GM06990 (cell line): ENCODE measurements around the gene NOP9.
"Not testable (repeated sequence)": the region's sequence is repeated elsewhere in the genome, so short reads cannot be mapped to it uniquely, and the experiment has no call there.

ENCODE experiments used
- DNase-seq: peaks from one replicate; pipeline ENCODE4 v3.0.0-alpha.2; 2011; ENCODE audit not compliant: insufficient read length; ENCODE audit errors: extremely low read depth
- H3K27me3 ChIP-seq: replicated peaks from 2 replicates; pipeline ENCODE4 v1.6.0; 2011; ENCODE audit warnings: low read length; ENCODE audit not compliant: control insufficient read depth, insufficient read depth
- H3K36me3 ChIP-seq: 2 replicates; pipeline ENCODE4 v1.5.1; 2011; ENCODE audit warnings: low read length; ENCODE audit not compliant: control insufficient read depth, insufficient read depth
- H3K4me3 ChIP-seq: replicated peaks from 2 replicates; pipeline ENCODE4 v1.5.1; 2011; ENCODE audit warnings: low read depth, mild to moderate bottlenecking, control low read depth, low read length
- TF ChIP-seq, protein P1 (sequence below): IDR thresholded peaks from 2 replicates; pipeline ENCODE4 v1.5.1; 2011; ENCODE audit warnings: low read length, control low read depth, mild to moderate bottlenecking, inconsistent platforms; ENCODE audit not compliant: insufficient read depth, poor library complexity, severe bottlenecking

The NOP9 gene

DNA sequence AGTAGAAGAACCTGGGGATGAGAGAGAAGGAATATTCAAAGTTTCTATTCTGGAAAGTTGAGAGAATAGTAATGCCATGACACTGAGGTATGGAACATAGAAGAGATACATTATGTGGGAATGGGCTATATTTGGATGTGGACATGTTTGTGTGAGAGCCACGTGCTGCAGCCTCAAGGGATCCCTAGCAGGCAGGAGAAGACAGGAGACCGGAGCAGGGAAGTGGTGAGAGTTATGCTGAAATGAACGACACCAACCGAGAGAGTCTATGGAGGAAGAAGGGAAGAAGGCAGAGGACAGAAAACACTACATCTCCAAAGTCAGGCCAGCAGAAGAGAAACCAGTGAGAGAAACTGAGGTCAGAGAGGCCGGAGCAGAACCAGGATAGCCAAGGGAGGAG is 50.1 kb downstream of the NOP9 start:
- no peak for DNase-seq
- Histone ChIP-seq H3K27me3 (no peaks in the 10 kb centered on the region; the same call in 1 of the 2 replicates), H3K4me3 (no peak overlapping the region), H3K36me3 (no peaks in the 10 kb centered on the region)
- TF ChIP-seq, protein P1, sequence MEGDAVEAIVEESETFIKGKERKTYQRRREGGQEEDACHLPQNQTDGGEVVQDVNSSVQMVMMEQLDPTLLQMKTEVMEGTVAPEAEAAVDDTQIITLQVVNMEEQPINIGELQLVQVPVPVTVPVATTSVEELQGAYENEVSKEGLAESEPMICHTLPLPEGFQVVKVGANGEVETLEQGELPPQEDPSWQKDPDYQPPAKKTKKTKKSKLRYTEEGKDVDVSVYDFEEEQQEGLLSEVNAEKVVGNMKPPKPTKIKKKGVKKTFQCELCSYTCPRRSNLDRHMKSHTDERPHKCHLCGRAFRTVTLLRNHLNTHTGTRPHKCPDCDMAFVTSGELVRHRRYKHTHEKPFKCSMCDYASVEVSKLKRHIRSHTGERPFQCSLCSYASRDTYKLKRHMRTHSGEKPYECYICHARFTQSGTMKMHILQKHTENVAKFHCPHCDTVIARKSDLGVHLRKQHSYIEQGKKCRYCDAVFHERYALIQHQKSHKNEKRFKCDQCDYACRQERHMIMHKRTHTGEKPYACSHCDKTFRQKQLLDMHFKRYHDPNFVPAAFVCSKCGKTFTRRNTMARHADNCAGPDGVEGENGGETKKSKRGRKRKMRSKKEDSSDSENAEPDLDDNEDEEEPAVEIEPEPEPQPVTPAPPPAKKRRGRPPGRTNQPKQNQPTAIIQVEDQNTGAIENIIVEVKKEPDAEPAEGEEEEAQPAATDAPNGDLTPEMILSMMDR, result no peak

DNA sequence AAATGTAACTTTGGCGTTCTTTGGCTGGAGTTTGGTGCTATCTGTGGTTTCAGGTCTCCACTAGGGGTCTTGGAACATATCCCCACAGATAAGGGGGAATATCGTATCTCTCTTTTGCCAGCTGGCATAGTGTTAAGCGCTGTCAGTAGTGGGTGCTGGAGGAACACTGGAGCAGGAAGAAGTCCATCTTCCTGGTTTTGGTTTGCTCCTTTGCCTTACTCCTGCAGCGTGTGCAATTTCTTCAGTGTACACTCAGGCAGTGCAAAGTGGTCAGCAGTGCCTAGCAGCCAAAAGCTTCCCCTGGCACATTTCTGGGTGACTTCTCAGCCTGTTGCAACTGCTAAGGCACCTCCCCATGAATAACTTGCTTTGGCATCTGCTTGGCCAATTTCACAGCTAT is 51.9 kb downstream of the NOP9 start:
- TF ChIP-seq, protein P1, result no peak
- no peaks in the 10 kb centered on the region; the same call in 1 of the 2 replicates for H3K27me3 ChIP-seq
- no peaks in the 10 kb centered on the region for H3K36me3 ChIP-seq
- H3K4me3 ChIP-seq, result no peak overlapping the region
- DNase-seq, result no peak

DNA sequence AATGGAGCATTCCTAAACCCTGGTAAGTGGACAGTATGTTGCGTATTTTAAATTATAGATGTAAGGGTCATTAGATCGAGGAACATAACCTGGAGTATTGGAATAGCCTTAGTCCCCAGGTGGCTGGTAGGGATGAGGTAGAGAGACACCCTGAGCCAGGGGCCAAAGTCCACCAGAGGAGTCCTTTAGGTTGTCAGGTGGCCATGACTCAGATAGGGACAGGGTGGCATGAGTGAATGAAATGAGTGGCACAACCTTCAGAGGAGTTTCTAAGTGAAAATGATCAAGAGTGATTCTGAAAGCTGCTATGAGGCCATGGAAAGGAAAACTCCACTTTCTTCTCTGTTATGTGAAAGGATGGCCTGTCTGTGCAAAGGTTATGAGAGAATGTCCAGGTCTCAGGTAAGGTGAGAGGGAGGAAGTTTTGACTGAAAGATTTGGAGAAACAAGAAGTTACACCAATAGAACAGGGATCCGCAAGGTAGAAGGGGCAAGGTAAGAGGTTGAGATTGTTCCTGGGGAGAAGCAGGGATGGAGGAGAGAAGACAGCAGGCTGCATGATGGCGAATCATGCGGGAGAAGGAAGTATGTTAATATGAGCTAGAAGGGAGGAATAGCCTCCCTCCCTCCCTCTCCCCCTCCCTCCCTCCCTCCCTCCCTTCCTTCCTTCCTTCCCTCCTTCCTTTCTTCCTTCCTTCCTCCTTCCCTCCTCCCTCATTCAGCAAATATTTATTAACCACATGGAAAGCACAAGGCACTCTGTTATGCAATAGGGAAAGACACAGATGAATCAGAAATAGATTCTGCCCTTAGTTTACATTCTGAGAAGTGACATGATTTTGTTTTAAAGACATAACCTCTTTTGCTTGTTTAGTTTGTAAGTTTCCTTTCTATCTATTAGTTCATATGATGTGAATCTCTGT is 54.2 kb downstream of the NOP9 start:
- no peaks in the 10 kb centered on the region for H3K36me3 ChIP-seq
- H3K4me3 ChIP-seq, result no peak overlapping the region
- DNase-seq, result no peak
- no peaks in the 10 kb centered on the region; the same call in 1 of the 2 replicates for H3K27me3 ChIP-seq
- TF ChIP-seq, protein P1, result no peak

DNA sequence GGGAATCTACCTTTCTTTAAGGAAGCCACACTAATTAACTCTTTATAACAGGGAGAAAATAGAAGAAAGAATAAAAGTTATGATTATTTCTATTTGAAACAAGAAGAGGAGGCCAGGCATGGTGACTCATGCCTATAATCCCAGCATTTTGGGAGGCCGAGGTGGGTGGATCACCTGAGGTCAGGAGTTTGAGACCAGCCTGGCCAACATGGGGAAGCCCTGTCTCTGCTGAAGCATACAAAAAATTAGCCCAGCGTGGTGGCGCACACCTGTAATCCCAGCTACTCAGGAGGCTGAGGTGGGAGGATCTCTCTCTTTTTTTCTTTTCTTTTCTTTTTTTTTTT is 54.8 kb downstream of the NOP9 start:
- not testable (repeated sequence) for H3K27me3 ChIP-seq, H3K36me3 ChIP-seq

DNA sequence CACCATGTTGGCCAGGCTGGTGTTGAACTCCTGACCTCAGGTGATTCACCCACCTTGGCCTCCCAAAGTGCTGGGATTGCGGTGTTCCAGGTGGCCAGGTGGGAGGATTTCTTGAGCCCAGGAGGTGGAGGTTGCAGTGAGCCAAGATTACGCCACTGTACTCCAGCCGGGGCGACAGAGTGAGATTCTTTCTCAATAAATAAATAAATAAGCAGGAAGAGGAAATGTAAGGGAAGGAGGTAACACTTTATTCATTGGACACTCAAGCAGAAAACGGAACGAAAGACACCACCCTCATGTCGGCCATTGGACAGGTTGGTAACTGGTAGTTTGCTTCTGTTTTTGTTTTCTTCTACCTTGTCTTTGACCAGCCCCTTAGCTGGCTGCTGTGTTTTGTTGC is 55.4 kb downstream of the NOP9 start:
- TF ChIP-seq, protein P1, result no peak
- DNase-seq, result no peak
- H3K4me3 ChIP-seq, result no peak overlapping the region
- no peaks in the 10 kb centered on the region for H3K36me3 ChIP-seq
- H3K27me3 ChIP-seq, result no peaks in the 10 kb centered on the region; the same call in 1 of the 2 replicates

More for the DNA sequence above, 54.8 kb downstream of the NOP9 start:
- DNase-seq, H3K4me3 ChIP-seq: not testable (repeated sequence)

DNA sequence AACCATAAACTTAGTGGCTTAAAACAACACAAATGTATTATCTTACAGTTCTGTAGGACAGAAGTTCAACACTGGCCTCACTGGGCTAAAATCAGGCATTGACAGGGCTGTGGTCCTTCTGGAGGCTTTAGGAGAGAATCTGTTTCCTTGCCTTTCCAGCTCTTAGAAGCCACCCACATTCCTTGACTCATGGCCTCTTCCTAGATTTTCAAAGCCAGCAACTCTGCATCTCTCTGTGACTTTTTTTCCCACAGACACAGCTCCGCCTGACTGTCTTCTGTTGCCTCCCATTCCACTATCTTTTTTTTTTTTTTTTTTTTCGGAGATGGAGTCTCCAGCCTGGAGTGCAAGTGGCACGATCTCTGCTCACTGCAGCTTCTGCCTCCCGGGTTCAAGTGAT is 56.6 kb downstream of the NOP9 start:
- Histone ChIP-seq H3K27me3 (no peaks in the 10 kb centered on the region; the same call in 1 of the 2 replicates), H3K36me3 (no peaks in the 10 kb centered on the region), H3K4me3 (no peak overlapping the region)
- DNase-seq, result no peak
- TF ChIP-seq, protein P1, result no peak
